ENCODE results near the gene PGM5. TPM values are rescaled to one million over a fixed set of nuclear protein-coding genes. Genes with fewer than 3 reads are reported as not detected.
A peak's percentile ranks its signal among the peaks of the same experiment; 100 is the strongest.

Gene PGM5
- total and polyA plus RNA-seq, 2 experiments from 2014 or later, result 2.5 to 38.8 TPM

GRCh38 chr9:68513385-68513784, 157.0 kb downstream of the PGM5 start:
- H3K4me1 ChIP-seq (ENCODE audit: insufficient read depth), result peaks cover 7% of the 10 kb centered on the region
- no peaks in the 10 kb centered on the region for H3K79me2 ChIP-seq
- DNase-seq (ENCODE audit: low spot score), result no peak
- H3K9me3 ChIP-seq (ENCODE audit: low read depth), result no peaks in the 10 kb centered on the region
- WGBS (ENCODE audit: low lambda C conversion rate, missing lambda C conversion rate), result 72% methylated on average over 3 of the region's 3 CpGs
- no peaks in the 10 kb centered on the region for H3K27me3 ChIP-seq
- H3K4me3 ChIP-seq, result no peak overlapping the region
- H3K36me3 ChIP-seq (replicated peaks; ENCODE audit: insufficient read depth, low read depth), result no peaks in the 10 kb centered on the region
- H3K9me2 ChIP-seq (replicated peaks; ENCODE audit: insufficient read depth), result no peaks in the 10 kb centered on the region
- no peak overlapping the region for H3K4me2 ChIP-seq
- no peaks in the 10 kb centered on the region for H4K20me1 ChIP-seq (ENCODE audit: insufficient read depth, poor library complexity, severe bottlenecking)
- no peak for TF ChIP-seq CTCF (IDR thresholded peaks at IDR 0.05; ENCODE audit: poor library complexity)
- TF ChIP-seq EZH2phosphoT487 (IDR thresholded peaks at IDR 0.05; ENCODE audit: low read depth, severe bottlenecking, unreplicated experiment), result no peak
- TF ChIP-seq EZH2 (IDR thresholded peaks at IDR 0.05; ENCODE audit: borderline replicate concordance), result no peak
- H2AFZ ChIP-seq, result no peak overlapping the region
- no peak overlapping the region for H3K27ac ChIP-seq

GRCh38 chr9:68513981-68514380, 157.6 kb downstream of the PGM5 start:
- no peak for DNase-seq (ENCODE audit: low spot score)

GRCh38 chr9:68515326-68516017, 159.1 kb downstream of the PGM5 start:
- Histone ChIP-seq H3K4me2 (peak overlapping the region; percentile 42), H3K9me3 (ENCODE audit: low read depth) (no peaks in the 10 kb centered on the region), H4K20me1 (ENCODE audit: insufficient read depth, poor library complexity, severe bottlenecking) (no peaks in the 10 kb centered on the region), H3K27ac (peak overlapping the region; percentile 62), H3K4me3 (no peak overlapping the region), H3K4me1 (ENCODE audit: insufficient read depth) (peaks cover 7% of the 10 kb centered on the region), H3K27me3 (no peaks in the 10 kb centered on the region), H3K36me3 (replicated peaks; ENCODE audit: insufficient read depth, low read depth) (no peaks in the 10 kb centered on the region), H3K79me2 (no peaks in the 10 kb centered on the region), H2AFZ (no peak overlapping the region), H3K9me2 (replicated peaks; ENCODE audit: insufficient read depth) (no peaks in the 10 kb centered on the region)
- TF ChIP-seq EZH2 (IDR thresholded peaks at IDR 0.05; ENCODE audit: borderline replicate concordance), result no peak
- no peak for TF ChIP-seq CTCF (IDR thresholded peaks at IDR 0.05; ENCODE audit: poor library complexity)
- TF ChIP-seq EZH2phosphoT487 (IDR thresholded peaks at IDR 0.05; ENCODE audit: low read depth, severe bottlenecking, unreplicated experiment), result no peak
- WGBS (ENCODE audit: low lambda C conversion rate, missing lambda C conversion rate), result 71% methylated on average over 4 of the region's 4 CpGs
- peak; percentile 64 for DNase-seq (ENCODE audit: low spot score)

More at GRCh38 chr9:68513981-68514380, 157.6 kb downstream of the PGM5 start:
- Histone ChIP-seq H2AFZ (no peak overlapping the region), H3K9me3 (ENCODE audit: low read depth) (no peaks in the 10 kb centered on the region), H3K4me2 (no peak overlapping the region), H3K4me1 (ENCODE audit: insufficient read depth) (peaks cover 7% of the 10 kb centered on the region), H3K9me2 (replicated peaks; ENCODE audit: insufficient read depth) (no peaks in the 10 kb centered on the region), H3K4me3 (no peak overlapping the region), H3K79me2 (no peaks in the 10 kb centered on the region), H4K20me1 (ENCODE audit: insufficient read depth, poor library complexity, severe bottlenecking) (no peaks in the 10 kb centered on the region), H3K36me3 (replicated peaks; ENCODE audit: insufficient read depth, low read depth) (no peaks in the 10 kb centered on the region), H3K27ac (no peak overlapping the region), H3K27me3 (no peaks in the 10 kb centered on the region)
- no peak for TF ChIP-seq EZH2 (IDR thresholded peaks at IDR 0.05; ENCODE audit: borderline replicate concordance)
- no peak for TF ChIP-seq EZH2phosphoT487 (IDR thresholded peaks at IDR 0.05; ENCODE audit: low read depth, severe bottlenecking, unreplicated experiment)
- no peak for TF ChIP-seq CTCF (IDR thresholded peaks at IDR 0.05; ENCODE audit: poor library complexity)
- 93% methylated on average over 4 of the region's 4 CpGs for WGBS (ENCODE audit: low lambda C conversion rate, missing lambda C conversion rate)

All from hepatocyte (in vitro differentiated cells).